Measurements from ENCODE around the gene ARHGEF40.

Gene ARHGEF40

GRCh38 chr14:21070083-21070609, at the start of gene ARHGEF40:
ARHGEF40 (plus strand) TSS chr14:21070304; CDS start chr14:21070397, 93 bp downstream.
- peak; percentile 24 for DNase-seq

- no peak for DNase-seq
Measured at GRCh38 chr14:21020977-21021545, 49.0 kb upstream of the ARHGEF40 start.

- DNase-seq = no peak
Measured at GRCh38 chr14:21022686-21023085, 47.4 kb upstream of the ARHGEF40 start.

- DNase-seq = no peak
Measured at GRCh38 chr14:21023174-21023573, 46.9 kb upstream of the ARHGEF40 start.

GRCh38 chr14:21023817-21024584, 46.1 kb upstream of the ARHGEF40 start:
- DNase-seq = no peak

GRCh38 chr14:21024585-21025370, 45.3 kb upstream of the ARHGEF40 start, which contains the start of gene NDRG2:
NDRG2 (minus strand) TSS chr14:21025061; CDS start chr14:21023315, 1,746 bp downstream.
- no peak for DNase-seq

GRCh38 chr14:21025371-21026273, 44.5 kb upstream of the ARHGEF40 start:
- no peak for DNase-seq

GRCh38 chr14:21026274-21026987, 43.7 kb upstream of the ARHGEF40 start:
- no peak for DNase-seq

- no peak for DNase-seq
Measured at GRCh38 chr14:21026988-21027315, 43.2 kb upstream of the ARHGEF40 start.

GRCh38 chr14:21029917-21030316, 40.2 kb upstream of the ARHGEF40 start, which contains the start of gene TPPP2:
TPPP2 (plus strand) TSS chr14:21030217; CDS start chr14:21030582, 365 bp downstream.
- no peak for DNase-seq

GRCh38 chr14:21030531-21030930, 39.6 kb upstream of the ARHGEF40 start:
- DNase-seq = no peak

- no peak for DNase-seq
Measured at GRCh38 chr14:21032326-21033132, 37.6 kb upstream of the ARHGEF40 start.

- DNase-seq = no peak
Measured at GRCh38 chr14:21033133-21033698, 36.9 kb upstream of the ARHGEF40 start.

- DNase-seq = no peak
Measured at GRCh38 chr14:21034707-21035106, 35.4 kb upstream of the ARHGEF40 start, which contains the start of gene RNASE13. RNASE13 (minus strand) TSS chr14:21034807; CDS start chr14:21034288, 519 bp downstream.

- no peak for DNase-seq
Measured at GRCh38 chr14:21036751-21037150, 33.4 kb upstream of the ARHGEF40 start.

GRCh38 chr14:21037156-21037555, 32.9 kb upstream of the ARHGEF40 start:
- DNase-seq = no peak

- peak; percentile 12 for DNase-seq
Measured at GRCh38 chr14:21038441-21039422, 31.4 kb upstream of the ARHGEF40 start.

- DNase-seq = no peak
Measured at GRCh38 chr14:21039585-21040369, 30.3 kb upstream of the ARHGEF40 start.

Data from NCI-H510A (cell line).